ENCODE data around the gene PTPRM.

DNA sequence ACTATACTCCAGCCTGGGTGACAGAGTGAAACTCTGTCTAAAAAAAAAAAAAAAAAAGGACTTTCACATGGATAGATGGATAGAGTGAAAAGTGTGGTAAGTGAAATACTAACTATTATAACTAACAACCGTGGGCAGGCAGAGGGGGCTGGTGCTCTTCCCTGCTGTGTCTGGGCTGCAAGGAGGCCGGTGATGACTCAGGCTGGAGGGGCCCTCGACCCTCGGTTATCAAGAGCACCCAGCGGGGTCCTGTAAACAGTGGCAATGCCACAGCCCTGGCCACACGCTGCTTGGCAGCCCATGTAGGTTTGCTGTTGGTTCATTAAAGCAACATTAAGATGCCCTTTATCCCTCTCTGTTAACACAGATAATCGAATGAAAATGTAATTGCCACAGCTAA lies 857.4 kb downstream of the PTPRM start:
- TF ChIP-seq EZH2 (IDR thresholded peaks at IDR 0.05; ENCODE audit: borderline replicate concordance, low read depth, low read length, severe bottlenecking): no peak
- TF ChIP-seq, protein P1, sequence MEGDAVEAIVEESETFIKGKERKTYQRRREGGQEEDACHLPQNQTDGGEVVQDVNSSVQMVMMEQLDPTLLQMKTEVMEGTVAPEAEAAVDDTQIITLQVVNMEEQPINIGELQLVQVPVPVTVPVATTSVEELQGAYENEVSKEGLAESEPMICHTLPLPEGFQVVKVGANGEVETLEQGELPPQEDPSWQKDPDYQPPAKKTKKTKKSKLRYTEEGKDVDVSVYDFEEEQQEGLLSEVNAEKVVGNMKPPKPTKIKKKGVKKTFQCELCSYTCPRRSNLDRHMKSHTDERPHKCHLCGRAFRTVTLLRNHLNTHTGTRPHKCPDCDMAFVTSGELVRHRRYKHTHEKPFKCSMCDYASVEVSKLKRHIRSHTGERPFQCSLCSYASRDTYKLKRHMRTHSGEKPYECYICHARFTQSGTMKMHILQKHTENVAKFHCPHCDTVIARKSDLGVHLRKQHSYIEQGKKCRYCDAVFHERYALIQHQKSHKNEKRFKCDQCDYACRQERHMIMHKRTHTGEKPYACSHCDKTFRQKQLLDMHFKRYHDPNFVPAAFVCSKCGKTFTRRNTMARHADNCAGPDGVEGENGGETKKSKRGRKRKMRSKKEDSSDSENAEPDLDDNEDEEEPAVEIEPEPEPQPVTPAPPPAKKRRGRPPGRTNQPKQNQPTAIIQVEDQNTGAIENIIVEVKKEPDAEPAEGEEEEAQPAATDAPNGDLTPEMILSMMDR (IDR thresholded peaks at IDR 0.05; ENCODE audit: extremely low read depth in 1 of 2, insufficient read depth in 1 of 2, low read depth in 1 of 2, low read length in 2 of 2): no peak
- no peak for TF ChIP-seq POLR2A (IDR thresholded peaks at IDR 0.05; ENCODE audit: low read depth, low read length)
- TF ChIP-seq POLR2AphosphoS5 (IDR thresholded peaks at IDR 0.05; ENCODE audit: insufficient read depth, low read depth, low read length): no peak
- TF ChIP-seq MYC (IDR thresholded peaks at IDR 0.05; ENCODE audit: low read depth, low read length): no peak
- no peak for TF ChIP-seq GATA2 (IDR thresholded peaks at IDR 0.05; ENCODE audit: insufficient read depth, insufficient read length, low read depth, low read length)
- TF ChIP-seq JUN (IDR thresholded peaks at IDR 0.05; ENCODE audit: borderline replicate concordance, insufficient read depth, insufficient read length, low read depth): no peak
- TF ChIP-seq, protein P2, sequence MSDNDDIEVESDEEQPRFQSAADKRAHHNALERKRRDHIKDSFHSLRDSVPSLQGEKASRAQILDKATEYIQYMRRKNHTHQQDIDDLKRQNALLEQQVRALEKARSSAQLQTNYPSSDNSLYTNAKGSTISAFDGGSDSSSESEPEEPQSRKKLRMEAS (IDR thresholded peaks at IDR 0.05; ENCODE audit: insufficient read depth, insufficient read length): no peak
- no peak for TF ChIP-seq FOS (IDR thresholded peaks at IDR 0.05; ENCODE audit: borderline replicate concordance, insufficient read depth, low read length)

Data from endothelial cell of umbilical vein (primary cell).